Measurements from ENCODE around the gene EDC4. TPM values are rescaled to one million over a fixed set of nuclear protein-coding genes. Genes with fewer than 3 reads are reported as not detected.

Gene EDC4
- total and polyA plus RNA-seq, 2 of the 13 experiments (the other 11 are each of a cell fraction or from before 2014, with no cell fraction given), result 51.4 to 59.1 TPM

GRCh38 chr16:67847064-67847861 is 25.6 kb upstream of the EDC4 start, which contains the start of gene CENPT (continued):
- peak; percentile 63 for TF ChIP-seq HNF1B (CRISPR knock-in tag; IDR thresholded peaks at IDR 0.05)
- TF ChIP-seq ZNF878 (CRISPR knock-in tag; IDR thresholded peaks at IDR 0.05), result no peak
- TF ChIP-seq PHF20 (CRISPR knock-in tag; IDR thresholded peaks at IDR 0.05), result no peak
- no peak for TF ChIP-seq ZNF816 (CRISPR knock-in tag; IDR thresholded peaks at IDR 0.05; ENCODE audit: borderline replicate concordance)
- no peak for TF ChIP-seq ZNF329 (CRISPR knock-in tag; IDR thresholded peaks at IDR 0.05; ENCODE audit: low read depth)
- no peak for TF ChIP-seq ZSCAN31 (CRISPR knock-in tag; IDR thresholded peaks at IDR 0.05; ENCODE audit: low read depth)
- no peak for TF ChIP-seq SP4 (CRISPR knock-in tag; IDR thresholded peaks at IDR 0.05)
- TF ChIP-seq GPN1 (CRISPR knock-in tag; IDR thresholded peaks at IDR 0.05; ENCODE audit: borderline replicate concordance), result no peak
- TF ChIP-seq IKZF4 (CRISPR knock-in tag; IDR thresholded peaks at IDR 0.05; ENCODE audit: borderline replicate concordance, low read depth, not compliant biosample characterization), result peak; percentile 29
- TF ChIP-seq FOXK2 (IDR thresholded peaks at IDR 0.05), result no peak
- TF ChIP-seq RFXAP (CRISPR knock-in tag; IDR thresholded peaks at IDR 0.05; ENCODE audit: borderline replicate concordance), result no peak
- no peak for TF ChIP-seq ZBED4 (CRISPR knock-in tag; IDR thresholded peaks at IDR 0.05; ENCODE audit: borderline replicate concordance)
- TF ChIP-seq ZNF124 (CRISPR knock-in tag; IDR thresholded peaks at IDR 0.05), result no peak
- TF ChIP-seq ZNF354B (CRISPR knock-in tag; IDR thresholded peaks at IDR 0.05), result no peak
- TF ChIP-seq POLR2A (IDR thresholded peaks at IDR 0.05; ENCODE audit: insufficient read depth in 1 of 2, low read depth in 2 of 2, low read length in 2 of 2), result peak in 1 of 2 experiments; percentile 47; a peak in 1 of 4 replicates
- TF ChIP-seq NFE2L2 (IDR thresholded peaks at IDR 0.05; ENCODE audit: low read length), result no peak
- no peak for TF ChIP-seq PRPF4 (IDR thresholded peaks at IDR 0.05; ENCODE audit: low read depth, low read length, poor library complexity, severe bottlenecking)
- TF ChIP-seq RBFOX2 (IDR thresholded peaks at IDR 0.05; ENCODE audit: low read depth, low read length), result peak; percentile 28; the same call in 1 of the 2 replicates
- TF ChIP-seq ZNF547 (CRISPR knock-in tag; IDR thresholded peaks at IDR 0.05), result 0 out of 2 replicates have a peak, but pooled peaks have one; percentile 38
- TF ChIP-seq MYC (CRISPR knock-in tag; IDR thresholded peaks at IDR 0.05; ENCODE audit: borderline replicate concordance), result 0 out of 2 replicates have a peak, but pooled peaks have one; percentile 32
- TF ChIP-seq ZNF781 (CRISPR knock-in tag; IDR thresholded peaks at IDR 0.05; ENCODE audit: borderline replicate concordance, not compliant biosample characterization), result no peak
- no peak for TF ChIP-seq TCF12 (IDR thresholded peaks at IDR 0.05)
- TF ChIP-seq TCF12 (CRISPR knock-in tag; IDR thresholded peaks at IDR 0.05), result no peak
- TF ChIP-seq REPIN1 (CRISPR knock-in tag; IDR thresholded peaks at IDR 0.05; ENCODE audit: borderline replicate concordance, low read depth), result no peak
- TF ChIP-seq SNAPC2 (CRISPR knock-in tag; IDR thresholded peaks at IDR 0.05), result no peak
- no peak for TF ChIP-seq NR2F6 (IDR thresholded peaks at IDR 0.05)
- TF ChIP-seq NR2F6 (CRISPR knock-in tag; IDR thresholded peaks at IDR 0.05), result no peak
- no peak; the same call in none of the 2 replicates for TF ChIP-seq SRY (CRISPR knock-in tag; IDR thresholded peaks at IDR 0.05)
